MM.1S (cell line): ENCODE measurements around the gene MYBL2.

Experiments used
- DNase-seq: peaks from one replicate; pipeline ENCODE4 v3.0.0-alpha.2; 2015
- H2AFZ ChIP-seq: fragments of 300-600 bp; sonication (generic); 2 replicates; pipeline ENCODE4 v1.6.0; 2016; ENCODE audit warnings: antibody characterized with exemption, low read length
- H3F3A ChIP-seq: fragments of 300-600 bp; sonication (generic); 2 replicates; pipeline ENCODE4 v1.6.1; 2016; ENCODE audit warnings: mild to moderate bottlenecking, antibody characterized with exemption, low read length, moderate library complexity, mixed read lengths; ENCODE audit not compliant: insufficient read depth
- H3K27ac ChIP-seq: fragments of 300-600 bp; sonication (generic); 2 replicates; pipeline ENCODE4 v1.5.1; 2016; ENCODE audit warnings: mild to moderate bottlenecking, low read length
- H3K27me3 ChIP-seq: fragments of 300-600 bp; sonication (generic); replicated peaks from 2 replicates; pipeline ENCODE4 v1.6.0; 2016; ENCODE audit warnings: low read length; ENCODE audit not compliant: insufficient read depth
- H3K36me3 ChIP-seq: fragments of 300-600 bp; sonication (generic); replicated peaks from 2 replicates; pipeline ENCODE4 v1.6.1; 2016; ENCODE audit warnings: mild to moderate bottlenecking, low read length, mixed read lengths; ENCODE audit not compliant: insufficient read depth
- H3K4me1 ChIP-seq: fragments of 300-600 bp; sonication (generic); 2 replicates; pipeline ENCODE4 v1.6.1; 2016; ENCODE audit warnings: low read length, mixed read lengths
- H3K4me2 ChIP-seq: fragments of 300-600 bp; sonication (generic); 2 replicates; pipeline ENCODE4 v1.6.0; 2016; ENCODE audit warnings: low read depth, low read length
- H3K4me3 ChIP-seq: fragments of 300-600 bp; sonication (generic); 2 replicates; pipeline ENCODE4 v1.5.1; 2016; ENCODE audit warnings: low read length, mixed read lengths
- H3K79me2 ChIP-seq: fragments of 300-600 bp; sonication (generic); 2 replicates; pipeline ENCODE4 v1.6.1; 2016; ENCODE audit warnings: mixed run types, low read length, mixed read lengths
- H3K9ac ChIP-seq: fragments of 300-600 bp; sonication (generic); 2 replicates; pipeline ENCODE4 v1.6.1; 2016; ENCODE audit warnings: low read length, mixed read lengths
- H3K9me2 ChIP-seq: fragments of 300-600 bp; sonication (generic); replicated peaks from 2 replicates; pipeline ENCODE4 v1.6.1; 2016; ENCODE audit warnings: mild to moderate bottlenecking, low read length, mixed read lengths; ENCODE audit not compliant: insufficient read depth
- H3K9me3 ChIP-seq: fragments of 300-600 bp; sonication (generic); replicated peaks from 2 replicates; pipeline ENCODE4 v1.6.1; 2016; ENCODE audit warnings: mild to moderate bottlenecking, low read length, mixed read lengths; ENCODE audit not compliant: insufficient read depth
- H4K20me1 ChIP-seq: fragments of 300-600 bp; sonication (generic); 2 replicates; pipeline ENCODE4 v1.6.1; 2016; ENCODE audit warnings: mild to moderate bottlenecking, low read length, moderate library complexity, mixed read lengths; ENCODE audit not compliant: insufficient read depth
- CTCF ChIP-seq: fragments of 300-600 bp; sonication (generic); IDR thresholded peaks from 2 replicates; pipeline ENCODE4 v1.5.1; 2016; ENCODE audit warnings: antibody characterized with exemption, low read length, mixed read lengths
- EZH2 ChIP-seq: fragments of 300-600 bp; sonication (generic); optimal IDR thresholded peaks from 2 replicates; pipeline ENCODE3; 2017; ENCODE audit warnings: low read depth, mild to moderate bottlenecking, antibody characterized with exemption, low read length, mixed read lengths
- EZH2phosphoT487 ChIP-seq: fragments of 300-600 bp; sonication (generic); IDR thresholded peaks from 2 replicates; pipeline ENCODE4 v1.6.1; 2018; ENCODE audit warnings: antibody characterized with exemption, low read length

MYBL2 gene

GRCh38 chr20:43666376-43667328 lies at the start of gene MYBL2:
MYBL2 (plus strand) TSS chr20:43667114; CDS start chr20:43667284, 170 bp downstream.
- TF ChIP-seq CTCF (no peak), EZH2 (no peak), EZH2phosphoT487 (no peak)
- peaks cover 2% of the 10 kb centered on the region; the same call in 1 of the 2 replicates for H3K4me1 ChIP-seq
- peak; percentile 78 for DNase-seq

GRCh38 chr20:43631598-43631997 lies 35.3 kb upstream of the MYBL2 start:
- H3K4me2 ChIP-seq, result no peak overlapping the region
- H3K9me3 ChIP-seq, result no peaks in the 10 kb centered on the region
- no peaks in the 10 kb centered on the region for H3K4me1 ChIP-seq
- DNase-seq, result no peak
- H3K4me3 ChIP-seq, result no peak overlapping the region
- no peaks in the 10 kb centered on the region for H4K20me1 ChIP-seq
- no peak overlapping the region for H3K9ac ChIP-seq
- no peaks in the 10 kb centered on the region for H3K79me2 ChIP-seq
- H3K27ac ChIP-seq, result no peak overlapping the region
- H2AFZ ChIP-seq, result no peak overlapping the region
- H3K36me3 ChIP-seq, result no peaks in the 10 kb centered on the region
- no peaks in the 10 kb centered on the region for H3K9me2 ChIP-seq
- no peaks in the 10 kb centered on the region for H3F3A ChIP-seq
- no peak for TF ChIP-seq EZH2
- TF ChIP-seq EZH2phosphoT487, result no peak
- no peak for TF ChIP-seq CTCF
- no peaks in the 10 kb centered on the region for H3K27me3 ChIP-seq

More at GRCh38 chr20:43666376-43667328, at the start of gene MYBL2:
- Histone ChIP-seq H4K20me1 (no peaks in the 10 kb centered on the region), H3K27ac (peak within 1 kb of the TSS; percentile 5; the same call in 1 of the 2 replicates), H3K9ac (peak within 1 kb of the TSS; percentile 91), H2AFZ (peak within 1 kb of the TSS; percentile 94), H3K9me3 (no peaks in the 10 kb centered on the region), H3K4me3 (peak within 1 kb of the TSS; percentile 85), H3K36me3 (no peaks in the 10 kb centered on the region), H3F3A (no peaks in the 10 kb centered on the region), H3K79me2 (peaks cover 42% of the 10 kb centered on the region), H3K9me2 (no peaks in the 10 kb centered on the region), H3K4me2 (peak within 1 kb of the TSS; percentile 97), H3K27me3 (no peaks in the 10 kb centered on the region)

- H4K20me1 ChIP-seq, result no peaks in the 10 kb centered on the region
- H3K4me3 ChIP-seq, result no peak overlapping the region
- H3K27me3 ChIP-seq, result no peaks in the 10 kb centered on the region
- no peaks in the 10 kb centered on the region for H3K9me2 ChIP-seq
- H3K27ac ChIP-seq, result no peak overlapping the region
- H3K4me1 ChIP-seq, result no peaks in the 10 kb centered on the region
- no peak overlapping the region for H3K4me2 ChIP-seq
- H2AFZ ChIP-seq, result no peak overlapping the region
- DNase-seq, result no peak
- H3F3A ChIP-seq, result no peaks in the 10 kb centered on the region
- no peaks in the 10 kb centered on the region for H3K9me3 ChIP-seq
- no peaks in the 10 kb centered on the region for H3K36me3 ChIP-seq
- H3K79me2 ChIP-seq, result no peaks in the 10 kb centered on the region
- H3K9ac ChIP-seq, result no peak overlapping the region
- no peak for TF ChIP-seq EZH2phosphoT487
- no peak for TF ChIP-seq CTCF
- no peak for TF ChIP-seq EZH2
Observed at GRCh38 chr20:43636429-43636828, 30.5 kb upstream of the MYBL2 start.
